H9 (cell line): ENCODE results near the gene CDH4. TPM values are rescaled to one million over a fixed set of nuclear protein-coding genes. Genes with fewer than 3 reads are reported as not detected.

Source experiments
- DNase-seq: peaks from one replicate; pipeline ENCODE4 v3.0.0-alpha.2; 2017
- H2AFZ ChIP-seq: one replicate; pipeline ENCODE4 v1.6.1; 2013; ENCODE audit warnings: mild to moderate bottlenecking, low read length, control low read depth, moderate library complexity
- H2AK5ac ChIP-seq: 2 replicates; pipeline ENCODE4 v1.6.1; 2013; ENCODE audit warnings: low read length, control low read depth, mixed read lengths; ENCODE audit not compliant: insufficient read length
- H2BK120ac ChIP-seq: one replicate; pipeline ENCODE4 v1.6.1; 2013; ENCODE audit warnings: low read depth, mild to moderate bottlenecking, low read length, control low read depth, inconsistent platforms; ENCODE audit not compliant: poor library complexity, severe bottlenecking
- H2BK12ac ChIP-seq: 2 replicates; pipeline ENCODE4 v1.6.1; 2013; ENCODE audit warnings: low read length, control low read depth, mixed read lengths, low read depth; ENCODE audit not compliant: insufficient read length
- H2BK15ac ChIP-seq: 2 replicates; pipeline ENCODE4 v1.6.1; 2013; ENCODE audit warnings: low read depth, low read length, control low read depth
- H2BK20ac ChIP-seq: one replicate; pipeline ENCODE4 v1.6.1; 2013; ENCODE audit warnings: low read depth, mild to moderate bottlenecking, low read length, control low read depth, inconsistent platforms; ENCODE audit not compliant: poor library complexity, severe bottlenecking
- H2BK5ac ChIP-seq: 2 replicates; pipeline ENCODE4 v1.6.1; 2013; ENCODE audit warnings: low read length, control low read depth, mixed read lengths; ENCODE audit not compliant: insufficient read length
- H3K14ac ChIP-seq: 2 replicates; pipeline ENCODE4 v1.6.1; 2013; ENCODE audit warnings: low read length, control low read depth; ENCODE audit not compliant: insufficient read depth
- H3K18ac ChIP-seq: 2 replicates; pipeline ENCODE4 v1.6.1; 2013; ENCODE audit warnings: low read depth, mild to moderate bottlenecking, mixed read lengths, low read length, control low read depth; ENCODE audit not compliant: insufficient read length
- H3K23ac ChIP-seq: 2 replicates; pipeline ENCODE4 v1.6.1; 2013; ENCODE audit warnings: low read length, control low read depth, mixed read lengths, low read depth; ENCODE audit not compliant: insufficient read length
- H3K23me2 ChIP-seq: 2 replicates; pipeline ENCODE4 v1.6.1; 2013; ENCODE audit warnings: low read depth, mild to moderate bottlenecking, mixed read lengths, low read length, control low read depth; ENCODE audit not compliant: insufficient read length, poor library complexity, severe bottlenecking
- H3K27ac ChIP-seq: 2 replicates; pipeline ENCODE4 v1.5.1; 2013; ENCODE audit warnings: low read length, control low read depth, mixed read lengths, low read depth; ENCODE audit not compliant: insufficient read length
- H3K27me3 ChIP-seq: 2 replicates; pipeline ENCODE4 v1.6.1; 2013; ENCODE audit warnings: low read length, control low read depth, inconsistent platforms; ENCODE audit not compliant: insufficient read depth
- H3K4ac ChIP-seq: 2 replicates; pipeline ENCODE4 v1.6.1; 2013; ENCODE audit warnings: low read depth, mild to moderate bottlenecking, control low read depth, inconsistent platforms, low read length, moderate library complexity
- H3K4me1 ChIP-seq: 2 replicates; pipeline ENCODE4 v1.6.1; 2013; ENCODE audit warnings: low read length, control low read depth, inconsistent platforms; ENCODE audit not compliant: insufficient read depth
- H3K4me2 ChIP-seq: 2 replicates; pipeline ENCODE4 v1.6.1; 2013; ENCODE audit warnings: low read length, control low read depth, mixed read lengths; ENCODE audit not compliant: insufficient read length, insufficient read depth
- H3K56ac ChIP-seq: 2 replicates; pipeline ENCODE4 v1.6.1; 2013; ENCODE audit warnings: low read depth, mild to moderate bottlenecking, mixed read lengths, low read length, control low read depth; ENCODE audit not compliant: insufficient read length
- H3K79me1 ChIP-seq: 2 replicates; pipeline ENCODE4 v1.6.1; 2013; ENCODE audit warnings: low read depth, mild to moderate bottlenecking, moderate library complexity, low read length, control low read depth, inconsistent platforms; ENCODE audit not compliant: insufficient read depth, poor library complexity, severe bottlenecking
- H3K79me2 ChIP-seq: 2 replicates; pipeline ENCODE4 v1.6.1; 2013; ENCODE audit warnings: low read length, control low read depth, inconsistent platforms; ENCODE audit not compliant: insufficient read depth
- H3K9ac ChIP-seq: 2 replicates; pipeline ENCODE4 v1.6.1; 2013; ENCODE audit warnings: low read length, control low read depth, mixed read lengths; ENCODE audit not compliant: insufficient read length; ENCODE audit errors: extremely low read depth
- H3K9me3 ChIP-seq: one replicate; pipeline ENCODE4 v1.6.1; 2013; ENCODE audit warnings: low read depth, low read length, inconsistent platforms; ENCODE audit not compliant: control insufficient read depth
- H3T11ph ChIP-seq: one replicate; pipeline ENCODE4 v1.6.1; 2013; ENCODE audit warnings: mild to moderate bottlenecking, low read length, control low read depth, inconsistent platforms
- H4K20me1 ChIP-seq: one replicate; pipeline ENCODE4 v1.6.1; 2013; ENCODE audit not compliant: control insufficient read depth, insufficient read length, insufficient read depth
- H4K5ac ChIP-seq: 2 replicates; pipeline ENCODE4 v1.6.1; 2013; ENCODE audit warnings: low read depth, mild to moderate bottlenecking, mixed read lengths, low read length, control low read depth; ENCODE audit not compliant: insufficient read length
- H4K8ac ChIP-seq: replicated peaks from 2 replicates; pipeline ENCODE4 v1.6.1; 2013; ENCODE audit warnings: low read length, control low read depth, mixed read lengths, low read depth; ENCODE audit not compliant: insufficient read length
- H4K91ac ChIP-seq: 2 replicates; pipeline ENCODE4 v1.6.1; 2013; ENCODE audit warnings: low read depth, mild to moderate bottlenecking, moderate library complexity, mixed read lengths, low read length, control low read depth; ENCODE audit not compliant: insufficient read length
- H3K27ac Mint-ChIP-seq, 3 experiments: 2 replicates in 2 of 3; 3 replicates in 1 of 3; pipeline ENCODE4 v1.8.0; 2020 to 2021; ENCODE audit warnings: mixed read lengths in 3 of 3, mild to moderate bottlenecking in 1 of 3, moderate library complexity in 1 of 3
- H3K27me3 Mint-ChIP-seq: 2 replicates; pipeline ENCODE4 v1.8.0; 2021; ENCODE audit warnings: low read depth, mild to moderate bottlenecking, moderate library complexity, mixed read lengths
- H3K36me3 Mint-ChIP-seq, 3 experiments: 2 replicates in 2 of 3; 3 replicates in 1 of 3; pipeline ENCODE4 v1.8.0; 2020 to 2021; ENCODE audit warnings: low read depth in 3 of 3, mixed read lengths in 3 of 3; ENCODE audit not compliant: insufficient read depth in 1 of 3
- H3K4me1 Mint-ChIP-seq, 2 experiments: 2 replicates each; pipeline ENCODE4 v1.8.0; 2020; ENCODE audit warnings: mixed read lengths in 2 of 2
- H3K4me3 Mint-ChIP-seq, 2 experiments: 2 replicates in 1 of 2; 3 replicates in 1 of 2; pipeline ENCODE4 v1.8.0; 2020 to 2021; ENCODE audit warnings: mild to moderate bottlenecking in 2 of 2, mixed read lengths in 2 of 2, moderate library complexity in 1 of 2
- H3K9me3 Mint-ChIP-seq, 2 experiments: 2 replicates in 1 of 2; 3 replicates in 1 of 2; pipeline ENCODE4 v1.8.0; 2020; ENCODE audit warnings: mild to moderate bottlenecking in 2 of 2, mixed read lengths in 2 of 2, moderate library complexity in 1 of 2
- CTCF ChIP-seq: fragments of 200-600 bp; sonication (generic); conservative IDR thresholded peaks from 3 replicates; pipeline ENCODE4 v1.8.0; 2021; ENCODE audit warnings: antibody characterized with exemption, mild to moderate bottlenecking
- WGBS: extraction: QIAGEN DNeasy Blood & Tissue Kit; methylation state at CpG from one replicate; pipeline ENCODE4 v1.1.7; 2013; ENCODE audit warnings: missing lambda C conversion rate, low lambda C conversion rate, mixed read lengths; ENCODE audit not compliant: insufficient read length; ENCODE audit errors: extremely low coverage; 5-methylcytosine and 5-hydroxymethylcytosine counted together
- total RNA-seq: library from RNA; stranded (reverse); gene quantifications from 2 replicates; pipeline ENCODE4 v1.2.1, GENCODE V29; 2021

Gene CDH4
- total RNA-seq, 1 experiment from 2014 or later = 3.0 TPM

GRCh38 chr20:61643656-61644377 lies 391.8 kb downstream of the CDH4 start:
- Histone ChIP-seq H3K23ac (no peak overlapping the region), H4K91ac (no peak overlapping the region), H2BK12ac (no peak overlapping the region), H4K5ac (no peak overlapping the region), H4K8ac (no peak overlapping the region), H4K20me1 (no peaks in the 10 kb centered on the region), H3K23me2 (no peaks in the 10 kb centered on the region), H3K4me2 (no peak overlapping the region), H3K14ac (no peak overlapping the region), H3K79me2 (no peaks in the 10 kb centered on the region), H3K4me1 (no peaks in the 10 kb centered on the region), H2AFZ (no peak overlapping the region), H3K79me1 (no peaks in the 10 kb centered on the region), H3K27ac (no peak overlapping the region), H3K18ac (no peak overlapping the region), H2AK5ac (no peak overlapping the region), H2BK5ac (no peak overlapping the region), H3T11ph (no peak overlapping the region), H3K9me3 (no peaks in the 10 kb centered on the region), H2BK20ac (no peak overlapping the region), H2BK15ac (no peak overlapping the region), H3K9ac (no peak overlapping the region), H2BK120ac (no peak overlapping the region), H3K27me3 (no peaks in the 10 kb centered on the region; the same call in 1 of the 2 replicates), H3K4ac (no peak overlapping the region), H3K56ac (no peak overlapping the region)
- H3K27ac Mint-ChIP-seq = no peak overlapping the region
- peaks cover 43% of the 10 kb centered on the region for H3K27me3 Mint-ChIP-seq
- no peak for TF ChIP-seq CTCF
- WGBS = no CpG with 5 or more reads among the region's 12 CpGs
- no peak overlapping the region for H3K4me3 Mint-ChIP-seq
- H3K36me3 Mint-ChIP-seq = peaks cover 0 to 2% (median 0%) of the 10 kb centered on the region in 3 experiments; a peak in 2 of 7 replicates
- H3K4me1 Mint-ChIP-seq = peaks cover 23% of the 10 kb centered on the region in 2 experiments
- DNase-seq = no peak
- H3K9me3 Mint-ChIP-seq = peaks cover 0 to 14% of the 10 kb centered on the region in 2 experiments; a peak in 2 of 5 replicates
